Pancreas (tissue), 10 donors: Measurements from ENCODE around the gene CAPZA3. TPM values are rescaled to one million over a fixed set of nuclear protein-coding genes. Genes with fewer than 3 reads are reported as not detected.
"Not testable (repeated sequence)": the region's sequence is repeated elsewhere in the genome, so short reads cannot be mapped to it uniquely, and the experiment has no call there.

Source experiments
- ATAC-seq, 4 donors: fragments of 200-7000 bp; cut with Tn5 transposase; one replicate each; pipeline versions ENCODE4 v1.8.0 to v1.9.1; 2020; ENCODE audit warnings: mild to moderate bottlenecking in 4 of 4, moderate library complexity in 4 of 4
- DNase-seq, 6 donors: peaks; one replicate each; pipeline ENCODE4 v3.0.0-alpha.2; 2020
- FAIRE-seq: peaks from 2 replicates; lab custom pipeline; 2012; peaks lifted over from hg19 to GRCh38; lab: Jason Lieb, UNC
- H3K27ac ChIP-seq, 4 donors: fragments of 200-600 bp; sonication (generic); 1 replicate in 3 of 4; 2 replicates in 1 of 4; pipeline versions ENCODE4 v1.5.0 to v1.8.0; 2020
- H3K27me3 ChIP-seq, 4 donors: fragments of 200-600 bp; one replicate each; pipeline ENCODE4 v1.8.0; 2021
- H3K36me3 ChIP-seq, 3 donors: fragments of 200-600 bp; sonication (generic) in 1 of 3; one replicate each; pipeline versions ENCODE4 v1.5.0 to v1.8.0; 2020 to 2021
- H3K4me1 ChIP-seq, 3 donors: fragments of 200-600 bp; one replicate each; pipeline ENCODE4 v1.8.0; 2021
- H3K4me3 ChIP-seq, 4 donors: fragments of 200-600 bp; sonication (generic) in 2 of 4; one replicate each; pipeline versions ENCODE4 v1.5.0 to v1.8.0; 2020 to 2021
- H3K9me3 ChIP-seq, 4 donors: fragments of 200-600 bp; one replicate each; pipeline ENCODE4 v1.8.0; 2021
- CTCF ChIP-seq, 4 donors: fragments of 200-600 bp; sonication (generic) in 3 of 4; IDR thresholded peaks; one replicate each; pipeline versions ENCODE4 v1.5.0 to v1.8.0; 2021; ENCODE audit warnings: antibody characterized with exemption in 4 of 4
- WGBS, 2 donors: extraction: QIAGEN DNeasy Blood & Tissue Kit; methylation state at CpG; one replicate each; pipeline ENCODE4 v1.1.7; 2013; 5-methylcytosine and 5-hydroxymethylcytosine counted together
- intact Hi-C, 3 donors: fragments of 100-400 bp; cut with DNase I; formaldehyde crosslinking; loops; one replicate each; pipeline versions ENCODE4 v1.11.1 to v1.14.2; 2022
- polyA plus RNA-seq, 2 donors: library from polyadenylated mRNA; stranded (reverse); fragments of 200-250 nt; gene quantifications; one replicate each; pipeline ENCODE4 v1.2.3, GENCODE V29; 2013
- total RNA-seq, 6 donors: library from RNA; stranded (reverse); fragmentation: NEBNext Ultra II Directional in 4 of 6; extraction: Animal tissue kit (Norgen Biotek cat#: 25700) in 4 of 6; gene quantifications; one replicate each; pipeline versions ENCODE4 v1.2.1 to v1.2.4, GENCODE V29; 2021 to 2023
- donor health status: healthy with polysubstance abuse.
- donor health status: DM: no; HTN: no; CAD: no; lungs with moderate emphysema.
- donor health status: DM: no; HTN: no; CAD: no.
- donor health status: control.
- donor health status: control.
- donor health status: Bipolar disorder and iron deficiency.
- donor health status: DM: yes; HTN: yes; CAD: no.
- donor health status: DM: no; HTN: no; CAD: no.
- donor health status: DM: no; HTN: no; CAD: no.
- donor health status: DM: yes; HTN: yes; CAD: no.

The CAPZA3 gene
- total and polyA plus RNA-seq, 8 donors = 1.2 to 1.8 TPM; not detected in 6

- DNase-seq (no peak), ATAC-seq (no peak), FAIRE-seq (no peak)
- intact Hi-C loops = no loop called here
- H3K4me1 ChIP-seq = no peaks in the 10 kb centered on the region
- TF ChIP-seq CTCF (IDR thresholded peaks at IDR 0.05) = no peak
- H3K27ac ChIP-seq = no peak overlapping the region
- no peaks in the 10 kb centered on the region for H3K9me3 ChIP-seq
- H3K27me3 ChIP-seq = no peaks in the 10 kb centered on the region
- H3K4me3 ChIP-seq = no peak overlapping the region
- 79 to 80% methylated on average over 1 of the region's 1 CpG for WGBS, 2 donors
- no peaks in the 10 kb centered on the region for H3K36me3 ChIP-seq
Observed at GRCh38 chr12:18755341-18755740, 17.4 kb downstream of the CAPZA3 start.

GRCh38 chr12:18766479-18766878, 28.6 kb downstream of the CAPZA3 start:
- ATAC-seq, H3K4me3 ChIP-seq, intact Hi-C loops, DNase-seq, H3K36me3 ChIP-seq, FAIRE-seq, H3K27me3 ChIP-seq, H3K4me1 ChIP-seq, H3K27ac ChIP-seq, H3K9me3 ChIP-seq: not testable (repeated sequence)
- WGBS, 2 donors = 51 to 88% methylated on average over 1 of the region's 1 CpG

GRCh38 chr12:18782827-18783226, 44.9 kb downstream of the CAPZA3 start:
- no peak for FAIRE-seq
- WGBS, 2 donors = 25 to 44% methylated on average over 2 of the region's 2 CpGs
- Histone ChIP-seq H3K4me3 (no peak overlapping the region), H3K27ac (no peak overlapping the region), H3K4me1 (no peaks in the 10 kb centered on the region), H3K36me3 (no peaks in the 10 kb centered on the region), H3K9me3 (no peaks in the 10 kb centered on the region), H3K27me3 (no peaks in the 10 kb centered on the region)
- intact Hi-C loops = no loop called here
- no peak for ATAC-seq
- DNase-seq = no peak
- no peak for TF ChIP-seq CTCF (IDR thresholded peaks at IDR 0.05)

- H3K27me3 ChIP-seq, ATAC-seq, H3K4me3 ChIP-seq, H3K9me3 ChIP-seq, H3K27ac ChIP-seq, DNase-seq, FAIRE-seq, H3K36me3 ChIP-seq, H3K4me1 ChIP-seq, intact Hi-C loops: not testable (repeated sequence)
- WGBS, 2 donors = 81 to 86% methylated on average over 6 to 8 of the region's 8 CpGs
Observed at GRCh38 chr12:18785465-18785864, 47.5 kb downstream of the CAPZA3 start.

Other genes starting within 250 kb of the CAPZA3 start
- not detected for gene PLCZ1, start 107 bp upstream of the CAPZA3 start, total RNA-seq
- not detected for gene PLCZ1, start 107 bp upstream of the CAPZA3 start, polyA plus RNA-seq